NCI-H345 treated with DMSO at 0.1 percent for 48 hours (cell line): Measurements from ENCODE around the gene IGFBP4.
A peak's percentile ranks its signal among the peaks of the same experiment; 100 is the strongest.

ENCODE experiments used
- DNase-seq: peaks from one replicate; lab custom pipeline; 2025; ENCODE audit not compliant: unreplicated experiment; lab: John Stamatoyannopoulos, UW

Gene IGFBP4

DNA sequence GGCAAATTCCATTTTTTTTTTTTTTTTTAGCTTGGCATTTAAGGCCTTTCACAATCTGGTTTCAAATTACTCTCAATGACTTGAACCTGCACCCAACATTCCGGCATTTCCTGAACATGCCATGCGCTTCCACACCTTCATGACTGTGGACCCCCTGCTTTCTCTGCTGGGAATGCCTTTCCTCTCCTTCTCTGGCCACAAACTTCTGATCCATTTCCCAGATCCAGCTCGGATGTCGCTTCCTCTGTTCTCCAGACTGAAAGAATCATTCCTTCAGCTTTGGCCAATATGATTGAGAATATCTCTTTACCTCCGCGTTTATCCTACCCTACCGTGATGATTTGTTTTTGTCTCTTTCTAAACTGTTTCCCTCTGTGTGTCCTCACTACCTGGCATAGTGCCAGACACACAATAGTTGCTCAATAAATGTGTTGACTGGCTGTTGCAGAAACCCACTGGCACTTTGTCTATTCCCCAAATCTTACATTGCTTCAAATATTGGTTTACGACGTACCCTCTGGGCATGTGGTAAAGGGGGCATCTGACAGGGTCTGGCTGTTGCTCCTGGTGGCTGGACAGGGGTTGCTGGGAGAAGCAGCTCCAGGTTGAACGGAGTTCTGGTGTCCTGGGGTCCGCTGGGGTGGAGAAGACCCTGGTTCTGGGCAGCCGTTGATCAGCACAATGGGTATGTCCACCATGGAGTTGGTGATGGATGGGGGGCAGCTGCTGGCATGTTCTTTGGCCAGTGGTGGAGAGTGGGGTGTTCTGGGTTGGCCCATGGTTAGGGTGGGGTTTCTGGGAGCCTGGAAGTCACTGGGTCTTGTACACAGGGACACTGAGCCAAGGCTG lies 43.5 kb downstream of the IGFBP4 start:
- no peak for DNase-seq

GRCh38 chr17:40487371-40488020 lies 44.2 kb downstream of the IGFBP4 start:
- DNase-seq = no peak

- peak; percentile 39 for DNase-seq
Observed at GRCh38 chr17:40490289-40490853, 47.1 kb downstream of the IGFBP4 start.

GRCh38 chr17:40490982-40491381 lies 47.7 kb downstream of the IGFBP4 start:
- no peak for DNase-seq

GRCh38 chr17:40491486-40491885 lies 48.2 kb downstream of the IGFBP4 start:
- DNase-seq = no peak

DNA sequence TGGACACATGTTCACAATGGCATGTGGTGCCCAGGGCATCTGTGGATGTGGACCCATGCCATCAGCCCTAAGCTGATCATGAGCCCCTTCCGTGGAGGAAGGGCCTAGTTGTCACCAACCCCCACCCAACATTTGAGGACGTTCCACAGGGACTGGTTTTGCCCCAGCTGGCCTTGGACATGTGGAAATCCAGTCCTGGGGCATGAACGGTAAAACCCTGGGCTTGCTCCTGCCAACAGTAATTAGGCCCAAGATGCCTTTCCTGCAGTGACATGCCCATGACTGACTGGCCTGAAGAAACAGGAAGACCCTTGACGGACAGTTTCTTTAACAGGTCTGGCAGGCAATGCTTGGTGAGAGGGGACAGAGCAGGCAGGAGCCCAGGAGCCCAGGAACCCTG lies 50.4 kb downstream of the IGFBP4 start:
- no peak for DNase-seq

DNA sequence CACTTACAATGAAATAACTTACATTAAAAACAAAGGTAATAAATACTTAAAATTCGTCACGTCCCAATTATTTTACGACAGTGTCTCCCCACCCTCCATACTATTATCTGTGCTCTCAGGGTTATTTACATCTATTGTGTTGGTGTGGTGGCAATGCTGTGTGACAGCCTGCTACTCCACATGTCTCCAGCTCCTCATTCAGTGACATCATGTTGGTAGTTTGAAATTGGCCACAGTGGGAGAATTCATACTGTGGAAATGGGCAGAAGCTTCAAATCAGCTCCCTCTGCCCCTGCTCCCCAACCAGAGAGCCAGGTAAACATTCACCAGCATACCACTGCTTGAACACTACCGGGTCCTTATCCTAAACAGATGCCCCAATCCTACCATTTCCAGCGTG lies 51.9 kb downstream of the IGFBP4 start:
- DNase-seq = no peak

GRCh38 chr17:40496170-40496569 lies 52.9 kb downstream of the IGFBP4 start:
- no peak for DNase-seq

DNA sequence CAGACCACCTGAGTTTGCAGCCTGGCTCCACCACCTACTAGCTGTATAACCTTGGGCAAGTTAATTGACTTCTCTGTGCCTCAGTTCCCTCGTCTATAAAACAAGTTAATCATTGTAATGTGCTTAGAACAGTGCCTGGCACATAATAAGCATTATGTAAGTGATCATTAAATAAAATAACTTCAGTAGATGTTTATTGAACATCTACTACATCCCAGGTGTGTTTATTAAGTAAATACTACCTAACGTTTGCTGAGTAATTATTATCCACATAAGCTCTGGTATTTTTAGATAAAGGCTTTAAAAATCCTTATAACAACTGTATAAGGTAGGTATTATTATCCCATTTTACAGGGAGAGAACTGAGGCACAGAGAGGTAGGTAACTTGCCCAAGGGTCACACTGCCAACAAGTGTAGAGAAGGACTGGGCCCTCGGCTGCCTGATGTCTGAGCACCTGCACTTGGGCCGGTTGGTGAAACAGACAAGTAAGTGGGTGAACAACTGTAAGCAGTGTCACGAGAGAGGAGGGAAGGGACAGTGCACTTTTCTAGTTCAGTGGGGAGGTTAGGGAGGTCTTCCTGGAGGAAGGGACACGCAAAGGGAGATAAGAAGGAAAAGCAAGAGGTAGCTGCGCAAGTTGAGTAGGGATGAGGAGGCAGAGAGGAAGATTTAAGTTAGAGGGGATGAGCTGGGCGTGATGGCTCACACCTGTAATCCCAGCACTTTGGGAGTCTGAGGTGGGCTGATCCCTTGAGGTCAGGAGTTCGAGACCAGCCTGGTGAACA lies 53.6 kb downstream of the IGFBP4 start:
- DNase-seq = no peak

DNA sequence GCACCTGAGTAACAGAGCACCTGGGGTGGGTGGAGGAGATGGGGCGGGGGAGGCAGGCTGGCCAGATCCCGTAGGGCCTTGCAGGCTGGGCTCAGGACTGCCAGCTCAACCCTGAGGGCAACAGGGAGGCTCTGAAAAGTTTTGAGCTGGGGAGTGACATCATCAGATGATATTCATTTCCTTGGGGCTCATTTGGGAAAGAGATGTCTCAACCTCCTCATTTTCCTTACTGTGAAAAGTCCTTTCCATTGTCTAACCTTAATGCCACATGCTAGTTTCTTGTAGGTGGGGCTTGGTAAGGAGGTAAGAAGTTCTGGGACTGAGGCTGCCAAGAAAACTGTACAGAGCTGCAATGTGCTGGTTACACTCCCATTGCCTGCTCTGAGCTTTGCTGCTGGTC lies 54.4 kb downstream of the IGFBP4 start:
- no peak for DNase-seq

- DNase-seq = peak; percentile 38
Observed at GRCh38 chr17:40498281-40499084, 55.2 kb downstream of the IGFBP4 start.

GRCh38 chr17:40499551-40500189 lies 56.4 kb downstream of the IGFBP4 start:
- peak; percentile 4 for DNase-seq

DNA sequence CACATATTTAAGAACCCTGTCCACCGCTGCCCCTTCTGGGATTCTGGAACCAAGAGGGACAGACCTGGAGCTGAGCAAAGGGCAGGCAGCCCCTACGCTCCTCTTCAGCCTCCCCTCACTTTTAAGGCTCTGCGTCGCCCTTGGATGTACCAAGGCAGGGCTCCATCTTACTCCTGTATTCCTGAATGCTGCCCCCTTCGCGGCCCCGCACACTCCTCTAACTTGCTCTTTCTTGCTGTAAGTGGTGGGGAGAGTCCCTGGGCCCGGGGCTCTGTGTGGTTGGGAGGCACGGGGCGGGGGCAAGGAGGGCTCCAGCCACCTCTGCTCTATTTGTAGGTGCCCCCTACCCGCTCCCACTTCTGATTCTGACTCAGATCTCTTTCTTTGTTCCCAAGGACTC lies 56.9 kb downstream of the IGFBP4 start:
- DNase-seq = no peak

DNA sequence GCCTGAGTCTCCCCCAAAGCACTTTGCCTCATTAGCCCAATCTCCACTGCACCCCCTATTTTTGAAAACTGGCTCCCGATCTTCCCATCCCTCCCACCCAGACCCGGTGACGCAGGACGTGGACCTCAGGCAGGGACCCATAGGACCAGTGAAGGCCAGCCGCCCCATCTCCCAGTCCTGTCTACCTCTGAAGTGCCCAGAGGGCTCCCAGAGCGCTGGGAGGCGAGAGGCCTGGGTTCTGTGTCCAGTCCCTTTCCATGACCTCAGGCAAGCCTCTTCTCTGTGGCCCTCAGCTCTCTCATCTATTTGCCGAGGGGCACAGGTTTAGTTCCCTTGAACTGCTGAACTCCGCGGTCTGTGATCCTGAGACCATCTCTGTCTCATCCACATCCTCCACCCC lies 57.5 kb downstream of the IGFBP4 start:
- no peak for DNase-seq

DNA sequence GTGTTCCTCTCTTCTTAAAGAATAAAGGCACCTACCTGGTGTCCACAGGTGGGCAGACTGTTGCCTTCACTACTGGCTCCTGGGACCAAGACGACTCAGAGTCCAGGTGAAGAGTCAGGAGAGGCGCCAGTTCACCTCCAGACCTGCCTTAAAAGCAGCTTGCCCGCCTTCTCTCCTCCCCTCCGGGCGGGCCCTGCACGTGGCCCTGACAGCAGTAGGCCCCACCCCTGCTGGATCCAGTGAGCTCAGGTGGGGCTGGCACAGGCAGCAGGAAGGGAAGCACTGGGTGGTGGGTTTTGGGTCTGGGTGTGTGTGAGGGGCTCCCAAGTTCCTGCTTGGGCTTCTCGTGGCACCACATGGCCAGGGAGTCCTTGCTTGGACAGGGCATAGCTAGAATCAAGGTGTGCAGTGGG lies 58.3 kb downstream of the IGFBP4 start, which contains the start of gene TNS4:
Gene TNS4, minus strand, starts transcription at position 125 of the 413 bp plus-strand sequence. CDS start 5,198 bp downstream, outside the sequence.
- no peak for DNase-seq

DNA sequence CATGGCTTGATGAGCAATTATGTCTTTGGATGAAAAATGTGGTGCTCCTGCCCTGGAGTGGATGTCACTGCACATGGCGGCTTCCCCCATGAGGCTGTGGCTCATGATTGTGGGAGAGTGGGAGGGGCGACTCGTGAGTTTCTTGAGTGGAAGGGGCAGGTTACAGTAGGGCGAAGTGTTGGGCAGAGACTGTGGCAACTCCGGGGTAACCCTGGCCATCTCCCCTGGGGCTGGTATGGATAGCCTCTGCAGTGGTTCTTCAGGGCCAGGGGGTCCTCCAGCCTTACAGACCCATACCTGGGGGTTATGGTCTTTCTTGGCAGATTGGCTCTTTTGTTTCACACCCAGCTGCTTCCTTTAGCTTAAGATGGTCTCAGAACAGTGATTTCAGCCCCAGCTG lies 59.5 kb downstream of the IGFBP4 start:
- DNase-seq = no peak

DNA sequence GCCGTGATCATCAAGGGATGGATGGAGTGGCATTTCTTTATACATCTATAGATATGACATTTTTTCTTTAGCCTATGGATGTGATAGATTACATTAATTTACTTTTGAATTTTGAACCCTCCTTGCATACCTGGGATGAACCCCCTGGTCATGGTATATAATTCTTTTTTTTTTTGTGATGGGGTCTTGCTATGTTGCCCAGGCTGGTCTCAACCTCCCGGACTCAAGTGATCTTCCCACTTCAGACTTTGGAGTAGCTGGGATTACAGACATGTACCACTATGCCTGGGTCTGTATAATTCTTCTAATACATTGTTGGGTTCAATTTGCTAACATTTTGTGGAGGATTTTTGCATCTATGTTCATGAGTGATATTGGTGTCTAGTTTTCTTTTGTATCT lies 59.9 kb downstream of the IGFBP4 start:
- no peak for DNase-seq

GRCh38 chr17:40506786-40507185 lies 63.5 kb downstream of the IGFBP4 start:
- DNase-seq = no peak
